Occipital lobe (tissue), 2 donors: Measurements from ENCODE around the gene HEATR5B. TPM values are rescaled to one million over a fixed set of nuclear protein-coding genes. Genes with fewer than 3 reads are reported as not detected.
"Not testable (repeated sequence)": the region's sequence is repeated elsewhere in the genome, so short reads cannot be mapped to it uniquely, and the experiment has no call there.

Source experiments
- DNase-seq: peaks from one replicate; lab custom pipeline; 2025; lab: John Stamatoyannopoulos, UW
- total RNA-seq: library from RNA; depleted of rRNA; stranded (reverse); fragments of >200 nt; gene quantifications from one replicate; pipeline ENCODE4 v1.2.3, GENCODE V29; 2014

The HEATR5B gene
- total RNA-seq, 1 donor from 2014 or later: 126 TPM

DNA sequence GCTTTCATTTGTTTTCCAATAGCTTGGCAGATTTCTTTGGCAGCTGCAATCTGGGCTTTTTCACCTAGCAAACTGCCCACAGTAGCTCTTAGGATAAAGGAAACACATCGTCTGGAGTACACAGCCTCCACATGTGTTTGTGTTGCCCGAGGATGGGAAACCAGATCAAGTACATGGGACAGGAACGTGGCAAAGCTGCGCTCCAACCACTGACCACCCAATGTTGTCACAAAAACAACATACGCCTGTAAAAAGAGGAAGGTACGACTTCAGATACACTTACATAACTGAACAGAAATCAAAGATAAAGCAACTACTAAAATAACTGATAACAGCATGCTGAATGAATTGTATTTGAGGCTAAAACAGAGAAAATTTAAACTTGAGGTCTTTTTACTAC lies 15.5 kb downstream of the HEATR5B start:
- no peak for DNase-seq

GRCh38 chr2:37061776-37062175 lies 22.4 kb downstream of the HEATR5B start:
- no peak for DNase-seq

GRCh38 chr2:37061013-37061711 lies 23.0 kb downstream of the HEATR5B start:
- no peak for DNase-seq

- no peak for DNase-seq
These were observed 23.7 kb downstream of the HEATR5B start for GRCh38 chr2:37060446-37060845.

DNA sequence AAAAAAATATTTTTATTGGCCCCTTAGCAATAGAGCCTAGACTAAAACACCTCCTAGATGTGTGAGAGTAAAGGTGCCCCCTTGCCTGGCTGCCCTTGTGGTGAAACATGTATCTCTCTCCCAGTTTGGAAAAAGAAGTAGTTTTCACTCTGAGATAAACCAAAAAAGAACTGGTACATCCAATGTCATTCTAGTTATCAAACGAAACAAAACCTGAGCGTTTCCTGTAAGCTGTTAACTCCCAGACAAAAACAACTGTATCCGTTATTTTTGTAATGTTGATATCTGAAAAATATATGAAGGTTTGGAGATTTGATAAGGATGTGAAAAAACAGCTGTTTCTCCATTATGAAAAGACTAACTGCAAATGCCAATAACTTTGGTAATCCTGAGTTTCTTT lies 24.3 kb downstream of the HEATR5B start:
- DNase-seq: no peak

GRCh38 chr2:37052600-37053332 lies 31.4 kb downstream of the HEATR5B start:
- DNase-seq: no peak

GRCh38 chr2:37039580-37039979 lies 44.6 kb downstream of the HEATR5B start:
- no peak for DNase-seq

DNA sequence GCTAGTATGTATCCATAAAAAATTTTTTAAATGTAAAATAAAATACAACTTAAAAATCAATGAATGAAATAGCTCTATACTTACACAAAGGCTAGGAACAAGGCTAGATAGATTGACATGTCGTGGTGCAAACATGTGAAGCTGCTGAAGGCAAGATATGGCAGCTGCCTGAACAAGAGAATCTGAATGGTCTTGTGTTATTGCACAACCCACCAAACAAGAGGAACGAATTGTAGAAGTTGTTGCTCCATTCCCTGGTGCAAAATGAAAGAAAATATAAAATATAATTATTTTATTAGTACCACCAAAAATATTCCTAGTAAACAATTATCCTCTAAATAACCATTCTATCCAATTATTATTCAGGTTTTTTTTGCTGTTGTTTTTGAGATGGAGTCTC lies 46.4 kb downstream of the HEATR5B start:
- no peak for DNase-seq

- no peak for DNase-seq
These were observed 54.4 kb downstream of the HEATR5B start for GRCh38 chr2:37029758-37030157.

DNA sequence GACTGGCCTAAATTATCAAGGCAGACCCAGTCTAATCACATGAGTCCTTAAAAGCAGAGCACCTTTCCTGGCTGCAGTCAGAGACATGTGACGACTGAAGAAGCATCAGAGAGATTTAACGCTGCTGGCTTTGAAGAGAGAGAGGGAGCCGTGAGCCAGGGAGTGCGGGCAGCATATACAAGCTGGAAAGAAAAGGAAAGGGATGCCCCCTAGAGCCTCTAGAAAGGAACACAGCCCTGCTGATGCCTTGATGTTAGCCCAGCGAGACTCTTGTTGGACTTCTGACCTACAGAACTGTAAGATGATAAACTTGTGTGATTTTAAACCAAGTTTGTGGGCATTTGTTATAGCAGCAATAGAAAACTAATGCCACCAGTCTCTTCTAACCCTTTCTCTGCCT lies 58.1 kb downstream of the HEATR5B start:
- no peak for DNase-seq

DNA sequence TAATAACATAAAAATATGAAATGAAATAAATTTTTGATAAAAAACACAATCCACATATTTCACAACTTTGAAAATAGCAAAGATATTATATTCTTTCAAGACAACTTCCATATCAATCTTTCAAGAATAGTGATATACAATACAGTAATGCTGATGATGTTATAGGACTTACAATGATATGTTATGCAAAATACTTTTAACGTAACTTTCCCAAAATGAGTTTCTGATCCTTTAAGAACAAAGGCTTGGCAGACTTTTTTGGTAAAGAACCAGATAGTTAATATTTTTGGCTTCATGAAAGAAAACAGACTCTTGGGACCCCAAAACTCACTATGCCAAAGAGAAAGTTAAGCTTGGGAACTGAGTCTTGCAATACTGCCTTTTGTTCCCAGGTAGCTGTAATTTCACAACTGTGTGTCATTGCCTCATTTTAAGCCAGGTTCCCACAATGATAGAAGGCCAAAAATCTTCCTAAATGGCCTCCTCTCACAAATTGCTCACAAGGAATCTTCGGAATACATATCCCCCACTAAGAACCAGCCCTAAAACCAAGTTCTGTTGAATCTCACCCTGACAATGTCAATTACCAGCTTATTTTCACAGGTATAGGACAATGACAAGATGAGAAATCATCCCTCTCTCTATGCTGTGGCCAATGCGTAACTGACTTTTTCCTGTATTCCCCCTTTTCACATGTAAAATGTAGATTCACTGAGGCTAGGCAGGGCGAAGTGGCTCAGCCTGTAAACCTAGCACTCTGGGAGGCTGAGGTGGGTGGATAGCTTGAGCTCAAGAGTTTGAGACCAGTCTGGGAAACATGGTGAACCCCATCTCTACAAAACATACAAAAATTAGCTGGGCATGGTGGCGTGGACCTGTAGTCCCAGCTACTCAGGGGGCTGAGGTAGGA lies 63.0 kb downstream of the HEATR5B start:
- no peak for DNase-seq

GRCh38 chr2:37020212-37020886 lies 63.8 kb downstream of the HEATR5B start:
- no peak for DNase-seq

- DNase-seq: no peak
These were observed 70.9 kb downstream of the HEATR5B start for GRCh38 chr2:37013315-37013641.

GRCh38 chr2:37011130-37011529 lies 73.0 kb downstream of the HEATR5B start:
- DNase-seq: no peak

- DNase-seq: no peak
These were observed 78.9 kb downstream of the HEATR5B start for GRCh38 chr2:37005118-37005868.

DNA sequence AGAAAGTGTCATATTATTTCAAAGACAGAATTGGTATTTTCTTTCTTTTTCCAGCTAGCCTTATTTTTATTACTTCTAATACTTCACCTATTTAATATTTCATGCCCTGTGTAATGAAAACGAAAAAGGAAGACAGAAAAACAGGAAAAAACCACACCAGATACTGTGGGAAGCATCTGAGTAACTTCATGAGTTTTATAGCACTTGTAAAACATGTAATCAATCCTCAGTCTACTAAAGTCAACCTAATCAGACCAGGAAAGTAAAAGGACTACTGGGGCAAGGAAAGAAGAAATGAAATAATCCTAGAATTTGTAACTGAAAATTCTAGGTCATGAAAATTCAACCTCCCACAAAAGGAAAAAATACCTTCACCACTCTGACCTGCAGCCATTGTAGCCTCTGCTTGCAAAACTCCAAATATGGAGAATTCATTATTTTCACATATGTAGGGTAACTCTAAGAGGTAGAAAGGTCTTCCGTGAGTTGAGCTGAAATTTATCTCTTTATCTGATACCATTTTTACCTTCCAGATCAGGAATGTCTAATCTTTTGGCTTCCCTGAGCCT lies 83.1 kb downstream of the HEATR5B start:
- DNase-seq: no peak

DNA sequence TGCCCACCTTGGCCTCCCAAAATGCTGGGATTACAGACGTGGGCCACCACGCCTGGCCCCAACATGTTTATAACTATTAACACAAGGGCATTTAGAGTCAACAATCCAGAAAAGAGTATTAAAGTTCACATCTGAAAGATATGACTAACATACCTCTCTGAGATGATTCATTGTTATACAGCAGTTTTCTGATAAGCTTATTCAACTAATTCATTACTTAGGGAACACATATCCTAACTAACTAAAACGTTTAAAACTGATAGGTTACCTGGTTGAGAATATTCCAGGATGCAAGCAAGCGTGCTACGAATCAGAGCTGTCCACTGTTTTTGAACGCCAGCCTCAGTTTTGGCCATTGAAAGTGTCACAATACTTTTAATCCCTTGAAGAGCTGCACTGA lies 83.9 kb downstream of the HEATR5B start:
- DNase-seq: no peak

DNA sequence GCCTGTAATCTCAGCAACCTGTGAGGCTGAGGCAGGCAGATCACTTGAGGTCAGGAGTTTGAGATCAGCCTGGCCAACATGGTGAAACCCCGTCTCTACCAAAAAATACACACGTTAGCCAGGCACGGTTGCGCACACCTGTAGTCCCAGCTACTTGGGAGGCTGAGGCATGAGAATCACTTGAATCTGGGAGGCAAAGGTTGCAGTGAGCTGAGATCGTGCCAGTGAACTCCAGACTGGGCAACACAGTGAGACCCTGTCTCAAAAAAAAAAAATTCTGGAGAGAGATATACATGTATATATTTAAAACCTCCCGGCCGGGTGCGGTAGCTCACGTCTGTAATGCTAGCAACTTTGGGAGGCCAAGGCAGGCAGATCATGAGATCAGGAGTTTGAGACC lies 84.8 kb downstream of the HEATR5B start:
- not testable (repeated sequence) for DNase-seq

GRCh38 chr2:36993841-36994620 lies 90.1 kb downstream of the HEATR5B start:
- DNase-seq: no peak

DNA sequence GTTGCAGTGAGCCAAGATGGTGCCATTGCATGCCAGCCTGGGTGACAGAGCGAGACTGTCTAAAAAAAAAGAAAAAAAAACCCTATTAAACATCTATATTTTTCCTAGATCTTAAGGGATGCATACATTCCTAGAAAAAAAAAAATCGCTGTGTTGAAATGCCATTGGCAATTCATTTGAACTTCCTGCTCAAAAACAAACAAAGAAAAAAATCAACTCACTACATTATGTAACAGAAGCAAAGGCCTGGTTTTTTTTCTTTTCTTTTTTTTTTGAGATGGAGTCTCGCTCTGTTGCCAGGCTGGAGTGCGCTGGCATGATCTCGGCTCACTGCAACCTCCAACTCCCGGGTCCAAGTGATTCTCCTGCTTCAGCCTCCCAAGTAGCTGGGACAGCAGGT lies 96.2 kb downstream of the HEATR5B start:
- no peak for DNase-seq
